NCI-H2081 treated with DMSO at 0.1 percent for 48 hours (cell line): ENCODE data around the gene CHST14.

Source experiments
- DNase-seq: peaks from one replicate; lab custom pipeline; 2025; lab: John Stamatoyannopoulos, UW

CHST14 gene

DNA sequence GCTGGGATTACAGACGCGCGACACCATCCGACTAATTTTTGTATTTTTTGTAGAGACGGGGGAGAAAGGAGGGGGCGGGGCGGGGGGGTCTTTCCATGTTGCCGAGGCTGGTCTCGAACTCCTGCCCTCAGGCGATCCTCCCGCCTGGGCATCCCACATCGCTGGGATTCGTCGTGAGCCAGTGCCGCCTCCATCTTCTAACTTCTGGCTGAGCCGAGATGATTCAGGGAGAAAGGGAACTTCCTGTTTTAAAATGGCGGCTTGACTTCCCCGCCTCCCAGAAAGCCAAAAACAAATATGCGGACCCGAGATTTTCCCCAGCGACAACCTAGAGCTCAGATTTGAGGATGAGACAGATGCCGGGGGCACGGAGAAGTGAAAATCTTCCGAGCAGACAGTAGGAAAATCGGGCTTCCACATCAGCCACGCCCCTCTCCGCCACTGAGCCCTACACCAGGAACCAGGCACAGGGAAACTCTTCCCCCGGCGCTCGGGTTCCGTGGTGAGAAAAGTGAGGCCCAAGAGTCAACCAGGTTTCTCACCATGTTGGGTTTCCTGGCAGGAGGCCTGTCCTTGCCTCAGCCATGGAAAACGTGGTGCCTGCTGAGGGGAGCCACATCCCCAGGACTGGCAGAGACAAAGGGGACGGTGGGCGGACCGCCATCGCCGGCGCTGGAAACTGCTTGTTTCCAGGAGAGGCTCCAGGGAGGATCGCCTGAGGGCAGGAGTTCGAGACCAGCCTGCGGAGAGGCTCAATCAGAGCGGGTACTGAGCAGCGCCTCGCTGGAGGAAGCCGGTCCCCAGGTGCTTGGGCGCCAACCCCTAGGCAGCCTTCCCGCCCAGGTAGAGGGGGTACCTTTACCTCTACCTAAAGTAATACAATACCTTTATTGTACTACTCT, 18.7 kb downstream of the CHST14 start:
- no peak for DNase-seq

DNA sequence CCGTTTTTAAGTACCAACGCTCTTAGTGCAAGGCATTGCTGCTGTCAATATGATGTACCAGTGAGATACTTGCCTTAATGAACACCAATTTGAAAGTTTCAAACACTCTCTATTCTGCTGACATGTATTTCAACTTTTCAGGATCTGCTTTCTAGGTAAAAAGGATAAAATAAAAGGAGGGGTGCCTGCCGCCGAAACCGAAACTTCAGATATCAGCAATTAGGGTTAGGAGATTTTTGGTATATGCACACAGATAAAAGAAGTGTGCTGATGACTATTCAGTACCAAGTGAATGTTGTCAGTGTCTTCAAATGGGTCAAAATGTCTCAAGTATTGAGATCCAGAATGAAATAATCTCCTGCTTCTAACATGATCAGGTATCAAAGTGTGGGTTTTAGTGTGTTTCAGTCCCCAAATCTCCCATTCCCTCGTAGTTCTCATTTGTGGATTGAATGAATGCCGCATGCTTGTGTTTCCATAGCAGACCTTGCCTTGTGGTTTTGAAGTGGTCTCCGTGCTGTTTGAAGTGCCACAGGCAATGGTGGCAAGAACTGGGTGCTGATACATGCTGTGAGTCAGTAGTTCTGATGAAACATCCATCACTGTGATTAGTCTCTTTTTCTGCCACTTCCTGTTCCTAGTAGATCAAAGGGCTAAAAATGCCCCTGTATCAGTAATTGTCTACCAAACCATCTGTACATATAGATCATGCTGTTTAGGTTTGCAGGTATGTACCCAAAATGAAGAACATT, 22.5 kb downstream of the CHST14 start:
- no peak for DNase-seq

DNA sequence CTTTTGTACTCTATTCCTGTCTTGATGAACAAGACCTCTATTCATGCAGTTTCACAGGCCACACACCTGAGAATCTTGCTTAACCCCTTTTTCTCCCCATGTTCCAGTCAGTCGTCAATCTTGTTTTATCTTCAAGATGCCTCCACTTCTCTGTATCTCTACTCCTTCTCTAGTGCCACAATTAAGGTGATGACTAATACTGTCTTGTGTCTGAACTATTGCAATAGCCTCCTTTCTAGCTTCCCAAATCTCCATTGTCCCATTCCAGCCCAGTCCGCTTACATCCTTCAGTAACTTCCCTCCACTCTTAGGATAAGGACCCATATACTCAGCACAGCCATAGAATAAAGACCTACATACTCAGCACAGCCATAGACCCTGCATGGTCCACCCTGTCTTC, 24.7 kb downstream of the CHST14 start:
- DNase-seq = no peak

DNA sequence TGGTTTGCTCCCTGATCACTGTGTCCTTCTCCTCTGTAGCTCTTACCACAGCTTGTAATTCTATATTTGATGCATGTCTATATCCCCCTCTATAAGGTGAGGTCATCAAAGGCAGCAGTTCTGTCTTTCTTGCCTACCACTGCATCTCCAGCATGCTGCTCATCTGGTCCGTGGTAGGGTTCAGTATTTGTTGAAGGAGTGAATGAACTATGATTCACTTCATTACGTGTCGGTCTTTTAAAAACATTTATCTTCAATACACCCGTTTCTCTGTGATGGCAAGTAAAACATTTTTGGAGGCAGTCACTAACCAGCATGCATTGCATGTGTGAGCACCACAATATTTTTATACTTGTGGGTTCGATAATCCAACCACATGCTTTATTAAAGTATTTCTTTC, 27.6 kb downstream of the CHST14 start:
- no peak for DNase-seq

DNA sequence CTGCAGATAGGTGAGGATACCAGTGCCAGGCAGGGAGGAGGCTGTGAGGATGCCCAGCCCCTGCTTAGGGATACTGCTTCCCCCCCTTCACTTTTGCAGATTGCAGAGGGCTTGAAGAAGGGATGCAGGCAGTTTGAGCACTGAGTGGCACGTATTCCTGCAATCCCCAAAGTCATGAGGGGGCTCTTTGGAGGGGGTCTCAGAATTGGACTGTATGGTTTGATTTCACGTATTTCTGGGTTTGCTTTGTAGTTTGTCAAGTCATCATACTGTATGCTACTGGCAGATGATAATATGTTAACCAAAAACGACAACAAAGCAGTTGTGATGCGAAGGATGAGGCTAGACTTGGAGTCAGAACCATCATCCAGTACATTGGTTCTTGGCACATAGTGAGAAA, 28.1 kb downstream of the CHST14 start:
- no peak for DNase-seq

DNA sequence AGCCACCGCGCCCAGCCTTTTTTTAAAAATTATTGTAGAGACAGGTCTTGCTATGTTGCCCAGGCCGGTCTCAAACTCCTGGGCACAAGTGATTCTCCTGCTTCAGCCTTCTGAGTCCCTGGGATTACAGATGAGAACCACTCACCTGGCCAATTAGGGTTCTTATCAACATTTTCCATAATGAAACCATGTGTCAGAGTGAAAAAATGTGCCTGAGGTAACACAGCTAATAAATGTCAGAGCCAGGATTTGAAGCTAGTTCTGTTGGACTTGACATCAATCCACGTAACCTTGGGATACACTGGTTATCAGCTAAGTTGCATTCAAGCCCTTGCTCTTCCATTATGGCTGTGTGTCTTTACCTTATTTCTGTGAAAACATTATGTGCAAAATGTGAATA, 29.1 kb downstream of the CHST14 start:
- no peak for DNase-seq

DNA sequence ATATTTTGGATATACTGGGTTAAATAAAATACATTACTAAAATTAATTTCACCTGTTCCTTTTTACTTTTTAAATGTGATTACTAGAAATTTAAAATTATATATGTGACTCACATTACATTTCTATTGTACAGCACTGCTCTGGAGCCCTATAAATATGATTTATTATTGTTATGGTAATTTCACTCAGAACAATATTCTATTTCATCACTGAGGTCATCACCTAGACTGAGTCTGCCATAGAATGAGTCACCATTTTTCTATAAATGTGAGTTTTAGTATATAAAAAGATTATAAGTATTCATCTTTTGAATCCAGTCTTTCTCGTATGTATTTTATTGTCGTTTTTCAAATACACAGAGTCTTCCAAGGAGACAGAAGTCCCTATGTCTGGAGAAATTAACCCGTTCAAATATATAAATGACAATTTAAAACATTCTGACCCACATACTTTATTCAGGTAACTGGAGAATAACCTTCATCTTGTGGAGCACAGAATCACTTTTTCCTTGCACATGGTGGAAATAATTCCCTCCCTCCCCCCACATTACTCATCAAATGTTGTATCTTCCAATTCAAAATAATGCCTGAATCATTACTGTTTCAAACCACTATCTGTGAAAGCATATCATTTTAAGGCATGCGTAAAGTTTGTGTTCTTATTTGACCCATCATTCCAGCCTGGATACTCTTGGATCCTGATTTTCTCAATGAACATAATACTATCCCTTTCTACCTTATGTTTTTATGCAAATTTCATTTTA, 30.0 kb downstream of the CHST14 start:
- no peak for DNase-seq

DNA sequence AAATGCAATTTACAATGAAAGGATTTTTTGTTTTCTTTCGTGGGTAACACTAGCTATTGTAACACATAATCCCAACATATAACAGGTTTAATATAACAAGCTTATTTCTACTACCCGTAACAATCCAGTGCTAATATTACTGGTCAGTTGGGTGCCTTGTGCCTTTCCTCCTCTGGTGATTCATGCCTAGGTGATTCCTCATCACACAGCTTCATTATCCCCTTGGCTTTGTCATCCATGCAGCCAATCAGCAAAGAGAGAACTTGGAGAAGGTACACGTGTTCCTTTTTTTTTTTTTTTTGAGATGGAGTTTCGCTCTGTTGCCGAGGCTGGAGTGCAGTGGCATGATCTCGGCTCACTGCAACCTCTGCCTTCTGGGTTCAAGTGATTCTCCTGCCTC, 30.7 kb downstream of the CHST14 start:
- no peak for DNase-seq

DNA sequence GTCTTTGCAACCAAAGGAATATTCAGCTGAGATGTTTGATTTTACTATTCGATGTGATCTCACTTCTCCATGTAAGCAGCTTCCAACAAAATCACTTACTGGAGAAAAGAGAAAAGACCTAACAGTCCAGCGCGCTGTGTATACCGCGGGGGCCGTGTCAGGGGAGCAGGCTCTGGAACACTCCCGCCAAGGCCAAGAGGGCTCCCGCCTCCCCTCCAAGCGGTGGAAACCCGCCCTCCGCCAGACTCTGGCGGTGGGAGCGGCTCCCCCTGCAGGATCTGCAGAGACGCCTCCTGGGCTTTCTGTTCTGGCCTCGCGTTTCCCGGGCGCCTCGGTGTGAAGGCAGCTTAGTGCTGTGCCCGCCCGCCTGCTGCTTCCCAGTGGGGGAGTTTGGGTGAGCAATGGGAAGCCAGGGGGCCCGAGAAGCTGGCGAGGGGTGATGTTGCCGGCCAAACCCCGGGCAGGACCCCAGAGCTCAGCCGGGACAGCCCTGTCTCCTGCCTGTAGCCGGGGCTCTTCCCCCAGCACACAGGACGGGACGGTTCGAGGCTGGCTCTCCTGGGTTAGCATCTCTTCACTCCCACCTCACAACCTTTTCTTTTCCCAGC, 36.3 kb downstream of the CHST14 start:
- DNase-seq = no peak

DNA sequence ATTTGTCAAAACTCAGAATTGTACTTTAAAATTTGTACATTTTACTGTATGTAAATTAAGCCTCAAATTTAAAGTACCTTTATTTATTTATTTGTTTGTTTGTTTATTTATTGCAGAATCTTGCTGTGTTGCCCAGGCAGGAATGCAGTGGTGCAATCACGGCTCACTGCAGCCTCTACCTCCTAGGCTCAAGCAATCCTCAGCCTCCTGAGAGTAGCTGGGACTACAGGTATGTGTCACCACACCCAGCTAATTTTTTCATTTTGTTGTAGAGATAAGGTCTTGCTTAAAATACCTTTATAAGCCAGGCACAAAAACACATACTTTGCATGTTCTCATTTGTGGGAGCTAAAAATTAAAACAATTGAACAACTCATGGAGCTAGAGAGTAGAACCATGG, 37.4 kb downstream of the CHST14 start:
- no peak for DNase-seq

DNA sequence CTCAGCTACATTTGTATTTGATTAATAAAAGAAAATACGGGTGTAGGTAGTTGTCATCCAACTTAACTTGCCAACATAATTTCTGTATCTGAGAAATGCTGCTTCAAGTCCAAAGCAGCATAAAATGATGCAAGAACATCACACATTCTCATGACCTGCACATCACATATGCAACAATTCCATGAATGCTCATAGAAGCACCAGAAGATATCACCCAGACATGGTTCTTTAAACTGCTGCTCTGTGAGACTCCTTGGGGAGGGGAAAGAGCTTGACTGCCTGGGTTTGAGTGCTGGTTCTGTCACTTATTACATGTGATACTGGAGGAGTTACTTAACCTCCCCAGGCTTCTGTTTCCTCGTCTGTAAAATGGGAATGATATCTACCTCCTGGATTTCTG, 39.4 kb downstream of the CHST14 start:
- no peak for DNase-seq

DNA sequence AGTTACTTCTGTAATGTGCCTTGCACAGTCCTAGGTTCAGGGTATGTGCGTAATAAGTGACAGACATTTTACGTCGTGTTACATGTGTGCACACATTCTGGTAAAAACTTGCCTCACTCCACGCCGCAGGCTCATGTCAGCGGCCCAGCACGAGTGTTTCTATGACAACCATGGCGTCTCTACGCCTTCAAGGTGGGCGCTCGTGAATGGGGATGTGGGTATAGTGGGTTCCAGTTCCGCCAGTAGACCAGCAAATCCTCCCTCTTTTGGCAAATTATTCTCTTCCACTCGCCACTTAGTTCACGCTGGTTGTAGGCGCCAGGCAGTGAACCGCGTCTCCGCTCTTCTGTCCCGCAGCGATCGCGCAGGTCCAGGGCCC, 40.3 kb downstream of the CHST14 start:
- DNase-seq = no peak

DNA sequence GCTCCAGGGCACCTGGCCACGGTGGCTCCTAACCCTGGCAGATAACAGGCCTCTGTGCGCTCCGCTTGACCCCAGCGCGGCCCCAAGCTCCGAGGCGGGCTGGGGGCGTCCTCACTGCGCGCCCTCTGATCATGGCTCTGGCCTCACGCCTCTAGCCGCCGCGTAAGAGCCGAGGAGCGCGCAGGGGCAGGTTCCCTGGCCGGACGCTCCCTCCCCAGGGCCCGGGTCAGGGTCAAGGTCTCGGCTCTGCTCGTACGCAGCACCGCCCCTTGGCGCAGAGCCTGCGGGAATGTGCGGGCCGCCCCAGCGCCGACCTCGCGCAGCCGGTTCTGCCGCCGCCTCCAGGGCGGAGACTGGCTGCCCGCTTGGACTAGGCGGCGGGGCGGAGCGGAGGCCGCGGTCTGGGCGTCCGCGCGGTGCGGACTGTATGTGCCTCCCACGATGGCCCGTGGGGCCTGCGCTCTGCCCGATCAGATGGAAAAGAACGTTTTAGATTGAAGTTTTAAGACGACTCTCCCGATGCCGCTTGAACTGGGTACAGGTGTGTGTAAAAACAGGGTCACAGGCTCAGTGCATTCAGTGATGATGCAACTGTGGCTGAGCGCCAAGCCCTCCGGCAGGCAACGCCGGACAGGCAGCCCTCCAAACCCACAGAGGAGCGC, 40.8 kb downstream of the CHST14 start:
- DNase-seq = no peak

DNA sequence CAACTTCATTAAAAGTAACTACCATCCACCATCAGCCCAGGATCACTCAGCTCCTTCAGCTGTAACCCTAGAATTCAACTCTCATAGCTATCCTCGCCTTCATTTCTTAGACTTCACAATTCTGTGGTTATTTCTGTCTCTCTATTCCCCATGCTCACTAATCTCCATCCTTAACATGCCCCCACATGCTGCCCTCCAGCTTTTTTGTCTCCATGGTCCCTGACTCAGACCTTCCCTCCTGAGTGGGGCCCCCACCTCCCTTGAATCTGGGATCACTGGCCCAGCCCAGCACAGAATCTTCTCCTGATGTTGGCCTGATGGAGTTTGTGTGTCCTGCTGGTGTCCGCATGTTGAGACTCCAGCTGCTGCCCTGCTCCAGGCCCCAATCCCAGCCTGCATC, 41.7 kb downstream of the CHST14 start:
- DNase-seq = no peak

DNA sequence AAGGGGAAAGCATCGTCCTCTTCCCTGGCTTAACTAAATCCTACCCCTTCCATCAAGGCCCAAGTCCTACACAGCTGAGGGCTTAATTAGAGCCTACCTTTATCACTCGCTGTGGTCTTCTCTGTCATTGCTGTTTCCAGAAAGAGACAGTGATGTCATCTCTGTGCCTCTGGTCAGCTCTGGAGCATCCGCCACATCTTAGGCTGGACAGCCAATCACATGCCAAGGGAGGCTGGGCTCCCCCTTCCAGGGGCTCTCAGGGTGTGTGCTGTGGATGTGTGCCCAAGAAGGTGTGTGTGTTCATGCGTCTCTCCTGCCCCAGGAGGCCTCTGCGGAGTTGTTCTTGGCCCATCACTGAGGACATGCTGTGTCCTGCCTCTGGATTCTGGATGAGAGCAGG, 42.8 kb downstream of the CHST14 start:
- DNase-seq = no peak

DNA sequence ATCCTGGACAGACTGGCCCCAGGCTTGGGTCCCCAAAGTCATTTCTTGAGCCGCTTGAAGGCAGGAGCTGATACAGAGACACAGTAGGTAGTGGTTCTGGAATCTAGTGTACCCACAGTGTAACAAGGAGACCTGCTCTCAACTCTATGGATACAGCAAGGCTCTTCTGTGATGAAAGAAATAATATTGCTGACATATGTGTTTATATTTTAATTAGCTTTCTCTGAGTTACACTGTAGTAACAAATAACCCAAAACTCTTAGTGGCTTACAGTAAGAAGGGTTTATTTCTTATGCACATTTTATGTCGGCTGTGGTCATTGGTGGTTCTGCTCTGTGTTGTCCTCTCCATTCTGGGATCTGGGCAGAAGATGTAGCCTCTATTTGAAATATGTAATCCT, 45.5 kb downstream of the CHST14 start:
- no peak for DNase-seq
